Measurements from ENCODE around the gene RGS10. TPM values are rescaled to one million over a fixed set of nuclear protein-coding genes. Genes with fewer than 3 reads are reported as not detected.

The RGS10 gene
- total and polyA plus RNA-seq, 5 donors from 2014 or later, result 85.7 to 188 (median 180) TPM

DNA sequence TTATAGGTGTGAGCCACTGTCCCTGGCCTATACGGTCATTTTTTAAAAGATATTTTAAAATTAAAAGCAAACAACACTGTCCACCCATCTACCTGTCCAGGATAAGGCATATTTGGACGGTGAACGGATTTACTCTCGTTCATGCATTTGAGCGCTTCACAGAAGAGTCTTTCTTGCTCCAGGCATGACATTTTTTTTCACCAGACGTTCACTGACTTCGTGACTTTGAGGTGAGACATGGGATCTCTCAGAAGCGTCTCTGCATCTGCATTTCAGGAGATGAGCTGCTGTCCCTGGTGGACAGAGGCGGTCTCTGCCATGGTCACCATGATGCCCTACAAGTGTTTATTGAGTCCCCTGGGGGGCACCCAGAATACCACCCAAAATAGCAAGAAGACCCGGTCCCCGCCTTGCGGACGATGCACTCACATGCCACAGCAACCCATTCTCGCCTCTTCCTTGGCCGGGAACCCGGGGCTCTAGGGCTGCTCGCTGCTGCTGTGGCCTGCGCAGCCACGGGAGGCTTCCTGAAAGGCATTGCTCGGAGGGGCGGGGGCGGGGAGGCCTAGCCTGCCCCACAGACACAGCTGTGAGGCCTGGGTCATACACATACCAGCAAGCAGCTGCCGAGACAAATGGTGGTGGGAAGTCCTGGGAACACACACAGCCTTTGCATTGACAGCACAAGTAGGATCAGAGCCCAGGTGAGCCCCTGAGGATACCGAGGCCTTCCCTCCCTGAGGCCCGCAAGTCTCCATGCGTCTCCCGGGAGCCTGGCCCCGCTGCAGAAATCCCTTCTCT, 84.4 kb downstream of the RGS10 start:
- H3K27ac Mint-ChIP-seq, result no peak overlapping the region
- no peaks in the 10 kb centered on the region for H3K9me3 ChIP-seq (ENCODE audit: control insufficient read depth in 2 of 2, low read length in 2 of 2)
- H3K36me3 ChIP-seq (ENCODE audit: control insufficient read depth, insufficient read depth, low read length), result peaks cover 15% of the 10 kb centered on the region
- no peak overlapping the region for H3K4me3 ChIP-seq (ENCODE audit: low read depth, low read length)
- H3K9me3 Mint-ChIP-seq, result peaks cover 0 to 3% (median 1%) of the 10 kb centered on the region in 7 donors
- H3K4me1 Mint-ChIP-seq, result no peaks in the 10 kb centered on the region
- no peak for DNase-seq
- no peaks in the 10 kb centered on the region for H3K4me1 ChIP-seq (ENCODE audit: control insufficient read depth, insufficient read depth, low read length, poor library complexity, severe bottlenecking)
- H3K27me3 ChIP-seq (ENCODE audit: control insufficient read depth, insufficient read depth, low read length), result no peaks in the 10 kb centered on the region
- no peak for ATAC-seq (ENCODE audit: low read depth in 2 of 2)
- H3K27ac ChIP-seq (ENCODE audit: insufficient read depth, low read length, poor library complexity, severe bottlenecking), result no peak overlapping the region
- H3K36me3 Mint-ChIP-seq, result peaks cover 8% of the 10 kb centered on the region
- no peaks in the 10 kb centered on the region for H3K27me3 Mint-ChIP-seq
- H3K4me3 Mint-ChIP-seq, result no peak overlapping the region

DNA sequence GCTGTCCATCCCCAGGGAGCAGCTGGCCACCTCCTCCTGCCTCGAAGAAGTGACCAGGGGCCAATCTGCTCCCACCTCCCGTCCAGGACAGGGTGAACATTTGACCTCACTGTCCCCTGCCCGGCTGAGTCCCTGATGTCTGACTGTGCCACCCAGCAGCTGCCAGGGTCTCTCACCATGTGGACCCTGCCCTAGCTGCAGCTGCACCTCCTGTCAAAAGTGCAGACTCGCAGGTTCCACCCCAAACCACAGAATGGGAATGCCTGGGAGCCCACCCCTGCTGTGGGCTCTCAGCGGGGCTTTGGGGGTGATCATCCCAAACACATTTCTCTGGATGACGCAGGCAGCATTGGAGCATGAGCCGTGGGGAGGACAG, 86.1 kb downstream of the RGS10 start:
- Mint-ChIP-seq H3K4me3 (no peak overlapping the region), H3K9me3 (peaks cover 0 to 1% (median 0%) of the 10 kb centered on the region in 7 donors), H3K4me1 (no peaks in the 10 kb centered on the region), H3K27ac (no peak overlapping the region), H3K27me3 (no peaks in the 10 kb centered on the region), H3K36me3 (peaks cover 6% of the 10 kb centered on the region)
- Histone ChIP-seq H3K9me3 (ENCODE audit: control insufficient read depth in 2 of 2, low read length in 2 of 2) (no peaks in the 10 kb centered on the region), H3K27me3 (ENCODE audit: control insufficient read depth, insufficient read depth, low read length) (no peaks in the 10 kb centered on the region), H3K27ac (ENCODE audit: insufficient read depth, low read length, poor library complexity, severe bottlenecking) (no peak overlapping the region), H3K4me1 (ENCODE audit: control insufficient read depth, insufficient read depth, low read length, poor library complexity, severe bottlenecking) (no peaks in the 10 kb centered on the region), H3K36me3 (ENCODE audit: control insufficient read depth, insufficient read depth, low read length) (peaks cover 21% of the 10 kb centered on the region), H3K4me3 (ENCODE audit: low read depth, low read length) (no peak overlapping the region)
- ATAC-seq (ENCODE audit: low read depth in 2 of 2), result no peak
- no peak for DNase-seq

DNA sequence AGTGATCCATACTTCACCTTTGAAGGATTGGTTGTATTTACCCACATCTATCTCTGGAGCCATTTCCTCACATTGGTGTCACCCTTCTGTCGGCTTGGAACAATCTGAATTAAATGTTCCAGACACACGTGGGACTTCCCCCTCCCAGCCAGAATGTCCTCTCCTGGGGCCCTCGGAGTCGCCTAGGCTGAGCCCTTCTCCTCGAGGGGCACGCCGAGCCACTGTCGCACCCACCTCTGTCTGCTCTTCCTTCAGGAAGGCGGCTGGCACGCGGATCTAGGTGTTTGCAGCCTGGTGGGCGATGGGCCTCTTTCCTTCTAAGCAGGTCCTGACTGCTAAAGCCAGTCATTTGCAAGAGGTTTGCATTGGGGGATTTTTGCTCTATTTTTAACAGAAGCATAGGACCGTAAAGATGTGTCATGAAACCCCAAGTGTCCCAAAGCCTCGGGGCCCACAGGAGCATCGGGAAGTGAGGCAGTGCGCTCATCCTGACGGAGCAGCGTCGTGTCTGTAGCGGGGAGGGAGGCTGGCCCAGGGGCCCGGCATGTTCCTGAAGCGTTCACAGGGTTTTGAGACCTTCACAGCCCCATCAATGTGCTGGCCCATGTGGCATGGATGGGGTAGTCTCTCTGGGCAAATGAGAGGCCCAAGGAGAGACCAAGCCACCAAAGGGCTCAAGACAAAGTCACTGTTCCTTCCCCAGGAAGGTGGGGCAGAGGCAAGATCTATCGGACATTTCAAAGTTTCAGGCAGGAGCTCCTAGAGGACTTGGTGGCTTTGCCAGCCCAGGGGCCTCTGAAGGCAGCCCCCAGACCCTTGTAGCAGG, 86.7 kb downstream of the RGS10 start:
- Mint-ChIP-seq H3K27ac (peak overlapping the region in 1 of 3 donors; percentile 76), H3K27me3 (no peaks in the 10 kb centered on the region), H3K4me1 (no peaks in the 10 kb centered on the region), H3K4me3 (no peak overlapping the region), H3K36me3 (peaks cover 6% of the 10 kb centered on the region), H3K9me3 (peaks cover 0 to 1% (median 0%) of the 10 kb centered on the region in 7 donors)
- H3K9me3 ChIP-seq (ENCODE audit: control insufficient read depth in 2 of 2, low read length in 2 of 2), result no peaks in the 10 kb centered on the region
- no peak overlapping the region for H3K27ac ChIP-seq (ENCODE audit: insufficient read depth, low read length, poor library complexity, severe bottlenecking)
- DNase-seq, result no peak
- peaks cover 22% of the 10 kb centered on the region for H3K36me3 ChIP-seq (ENCODE audit: control insufficient read depth, insufficient read depth, low read length)
- no peaks in the 10 kb centered on the region for H3K27me3 ChIP-seq (ENCODE audit: control insufficient read depth, insufficient read depth, low read length)
- H3K4me3 ChIP-seq (ENCODE audit: low read depth, low read length), result no peak overlapping the region
- ATAC-seq (ENCODE audit: low read depth in 2 of 2), result no peak
- no peaks in the 10 kb centered on the region for H3K4me1 ChIP-seq (ENCODE audit: control insufficient read depth, insufficient read depth, low read length, poor library complexity, severe bottlenecking)

DNA sequence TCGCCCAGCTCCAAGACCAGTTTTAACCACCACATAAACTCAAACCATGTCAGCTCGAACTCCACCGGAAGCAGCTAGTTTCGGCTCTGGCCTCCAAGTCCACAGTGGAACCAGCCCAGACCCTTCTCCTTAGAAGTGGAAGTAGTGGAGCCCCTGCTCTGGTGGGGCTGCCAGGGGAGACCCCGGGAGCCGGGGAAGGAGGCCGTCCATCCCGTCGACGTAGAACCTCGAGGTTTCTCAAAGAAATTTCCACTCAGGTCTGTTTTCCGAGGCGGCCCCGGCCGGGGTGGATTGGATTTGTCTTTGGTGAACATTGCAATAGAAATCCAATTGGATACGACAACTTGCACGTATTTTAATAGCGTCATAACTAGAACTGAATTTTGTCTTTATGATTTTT, 87.5 kb downstream of the RGS10 start:
- no peak overlapping the region for H3K27ac ChIP-seq (ENCODE audit: insufficient read depth, low read length, poor library complexity, severe bottlenecking)
- DNase-seq (no peak), ATAC-seq (ENCODE audit: low read depth in 2 of 2) (no peak)
- H3K36me3 Mint-ChIP-seq, result peaks cover 9% of the 10 kb centered on the region
- no peaks in the 10 kb centered on the region for H3K27me3 ChIP-seq (ENCODE audit: control insufficient read depth, insufficient read depth, low read length)
- no peaks in the 10 kb centered on the region for H3K4me1 ChIP-seq (ENCODE audit: control insufficient read depth, insufficient read depth, low read length, poor library complexity, severe bottlenecking)
- H3K9me3 ChIP-seq (ENCODE audit: control insufficient read depth in 2 of 2, low read length in 2 of 2), result no peaks in the 10 kb centered on the region
- peaks cover 25% of the 10 kb centered on the region for H3K36me3 ChIP-seq (ENCODE audit: control insufficient read depth, insufficient read depth, low read length)
- peaks cover 0 to 2% (median 0%) of the 10 kb centered on the region in 4 donors for H3K4me1 Mint-ChIP-seq
- no peak overlapping the region for H3K4me3 Mint-ChIP-seq
- peaks cover 0 to 1% (median 0%) of the 10 kb centered on the region in 7 donors for H3K9me3 Mint-ChIP-seq
- no peaks in the 10 kb centered on the region for H3K27me3 Mint-ChIP-seq
- peak overlapping the region in 1 of 3 donors; percentile 23 for H3K27ac Mint-ChIP-seq
- H3K4me3 ChIP-seq (ENCODE audit: low read depth, low read length), result no peak overlapping the region

DNA sequence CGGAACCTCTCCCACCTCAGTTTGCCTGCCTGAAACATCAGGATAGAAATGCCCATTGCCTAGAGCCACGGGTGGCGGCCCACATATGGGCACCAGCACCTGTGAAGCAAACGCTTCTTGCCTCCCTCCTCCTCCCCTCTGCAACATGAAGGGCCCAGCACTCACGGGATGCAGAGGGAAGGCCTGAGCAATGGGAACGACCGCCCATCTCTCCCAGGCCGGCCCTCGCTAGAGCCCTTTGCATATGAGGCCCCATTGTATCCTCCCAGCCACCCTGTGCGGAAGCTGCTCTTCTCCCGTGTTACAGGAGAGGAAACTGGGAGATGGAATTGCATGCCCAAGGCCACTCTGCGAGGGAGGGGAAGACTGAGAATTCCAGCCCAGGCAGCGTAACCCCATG, 88.2 kb downstream of the RGS10 start:
- Mint-ChIP-seq H3K36me3 (peaks cover 12% of the 10 kb centered on the region), H3K27me3 (no peaks in the 10 kb centered on the region), H3K27ac (peak overlapping the region in 1 of 3 donors; percentile 74), H3K4me3 (peak overlapping the region in 1 of 4 donors; percentile 32), H3K4me1 (peaks cover 0 to 2% (median 0%) of the 10 kb centered on the region in 4 donors), H3K9me3 (peaks cover 0 to 1% (median 0%) of the 10 kb centered on the region in 7 donors)
- H3K4me1 ChIP-seq (ENCODE audit: control insufficient read depth, insufficient read depth, low read length, poor library complexity, severe bottlenecking), result no peaks in the 10 kb centered on the region
- H3K9me3 ChIP-seq (ENCODE audit: control insufficient read depth in 2 of 2, low read length in 2 of 2), result no peaks in the 10 kb centered on the region
- no peak for DNase-seq
- H3K27ac ChIP-seq (ENCODE audit: insufficient read depth, low read length, poor library complexity, severe bottlenecking), result no peak overlapping the region
- no peak overlapping the region for H3K4me3 ChIP-seq (ENCODE audit: low read depth, low read length)
- no peak for ATAC-seq (ENCODE audit: low read depth in 2 of 2)
- H3K36me3 ChIP-seq (ENCODE audit: control insufficient read depth, insufficient read depth, low read length), result peaks cover 26% of the 10 kb centered on the region
- no peaks in the 10 kb centered on the region for H3K27me3 ChIP-seq (ENCODE audit: control insufficient read depth, insufficient read depth, low read length)

DNA sequence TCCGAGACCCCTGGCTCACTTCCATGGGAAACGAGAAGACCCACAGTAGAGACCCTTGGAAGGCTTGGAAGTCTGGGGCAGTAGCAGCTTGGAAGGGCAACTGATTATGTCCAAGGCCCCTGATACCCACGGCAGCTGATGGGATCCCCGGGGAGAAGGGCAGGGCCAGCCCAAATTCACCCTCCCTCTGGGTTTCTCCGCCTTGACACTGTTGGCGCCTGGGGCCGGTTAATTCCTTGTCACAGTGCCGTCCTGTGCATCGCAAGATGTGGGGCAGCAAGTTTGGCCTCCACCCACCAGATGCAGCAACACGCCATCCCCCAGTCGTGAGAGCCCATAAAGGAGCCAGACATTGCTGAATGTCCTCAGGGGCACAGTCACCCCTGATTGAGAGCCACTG, 89.2 kb downstream of the RGS10 start:
- Mint-ChIP-seq H3K9me3 (peaks cover 0 to 1% (median 0%) of the 10 kb centered on the region in 7 donors), H3K4me3 (no peak overlapping the region), H3K27me3 (no peaks in the 10 kb centered on the region), H3K36me3 (peaks cover 12% of the 10 kb centered on the region), H3K4me1 (peaks cover 0 to 2% (median 0%) of the 10 kb centered on the region in 4 donors), H3K27ac (no peak overlapping the region)
- H3K9me3 ChIP-seq (ENCODE audit: control insufficient read depth in 2 of 2, low read length in 2 of 2), result no peaks in the 10 kb centered on the region
- H3K4me3 ChIP-seq (ENCODE audit: low read depth, low read length), result no peak overlapping the region
- no peak for DNase-seq
- no peak for ATAC-seq (ENCODE audit: low read depth in 2 of 2)
- peaks cover 36% of the 10 kb centered on the region for H3K36me3 ChIP-seq (ENCODE audit: control insufficient read depth, insufficient read depth, low read length)
- no peaks in the 10 kb centered on the region for H3K4me1 ChIP-seq (ENCODE audit: control insufficient read depth, insufficient read depth, low read length, poor library complexity, severe bottlenecking)
- no peak overlapping the region for H3K27ac ChIP-seq (ENCODE audit: insufficient read depth, low read length, poor library complexity, severe bottlenecking)
- no peaks in the 10 kb centered on the region for H3K27me3 ChIP-seq (ENCODE audit: control insufficient read depth, insufficient read depth, low read length)

DNA sequence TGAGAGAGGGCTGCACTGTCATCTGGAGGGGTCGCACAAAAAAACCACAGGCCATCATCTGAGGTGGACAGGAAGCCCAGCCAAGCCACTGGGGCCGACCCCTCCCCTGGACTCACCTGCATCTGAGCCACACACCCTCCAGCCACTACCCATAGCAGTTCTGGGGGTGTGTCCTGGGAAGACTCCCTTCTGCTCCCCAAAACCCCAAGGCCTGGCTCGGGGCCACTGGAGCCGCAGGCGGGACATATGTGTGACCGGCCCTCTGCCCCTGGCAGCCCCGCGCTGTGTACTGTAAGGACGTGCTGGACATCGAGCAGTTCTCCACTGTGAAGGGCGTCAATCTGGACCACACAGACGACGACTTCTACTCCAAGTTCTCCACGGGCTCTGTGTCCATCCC, 90.1 kb downstream of the RGS10 start:
- Mint-ChIP-seq H3K36me3 (peaks cover 12% of the 10 kb centered on the region), H3K27me3 (no peaks in the 10 kb centered on the region), H3K27ac (no peak overlapping the region), H3K4me1 (peaks cover 0 to 2% (median 0%) of the 10 kb centered on the region in 4 donors), H3K4me3 (no peak overlapping the region), H3K9me3 (no peaks in the 10 kb centered on the region)
- no peak for ATAC-seq (ENCODE audit: low read depth in 2 of 2)
- no peaks in the 10 kb centered on the region for H3K9me3 ChIP-seq (ENCODE audit: control insufficient read depth in 2 of 2, low read length in 2 of 2)
- no peak for DNase-seq
- H3K4me3 ChIP-seq (ENCODE audit: low read depth, low read length), result no peak overlapping the region
- H3K27me3 ChIP-seq (ENCODE audit: control insufficient read depth, insufficient read depth, low read length), result no peaks in the 10 kb centered on the region
- H3K27ac ChIP-seq (ENCODE audit: insufficient read depth, low read length, poor library complexity, severe bottlenecking), result no peak overlapping the region
- no peaks in the 10 kb centered on the region for H3K4me1 ChIP-seq (ENCODE audit: control insufficient read depth, insufficient read depth, low read length, poor library complexity, severe bottlenecking)
- peaks cover 42% of the 10 kb centered on the region for H3K36me3 ChIP-seq (ENCODE audit: control insufficient read depth, insufficient read depth, low read length)

All from CD4-positive, CD25-positive, alpha-beta regulatory T cell (primary cell).